Transverse colon (tissue), 4 donors: ENCODE data around the gene HOXA1. TPM values are rescaled to one million over a fixed set of nuclear protein-coding genes. Genes with fewer than 3 reads are reported as not detected.

Experiments used
- DNase-seq: peaks from one replicate; pipeline ENCODE4 v3.0.0-alpha.2; 2019
- H3K27ac ChIP-seq, 4 donors: fragments of 200-600 bp; sonication (generic); 2 replicates each; pipeline ENCODE4 v1.5.1; 2016 to 2018; ENCODE audit warnings: inconsistent platforms in 4 of 4
- H3K27me3 ChIP-seq: fragments of 200-600 bp; sonication (generic); 2 replicates; pipeline ENCODE4 v1.5.1; 2017; ENCODE audit warnings: inconsistent platforms
- H3K36me3 ChIP-seq, 4 donors: fragments of 200-600 bp; sonication (generic); 2 replicates each; pipeline ENCODE4 v1.5.1; 2017 to 2019; ENCODE audit warnings: inconsistent platforms in 4 of 4
- H3K4me1 ChIP-seq, 4 donors: fragments of 200-600 bp; sonication (generic); 2 replicates each; pipeline ENCODE4 v1.5.1; 2017 to 2020; ENCODE audit warnings: inconsistent platforms in 4 of 4
- H3K4me3 ChIP-seq, 4 donors: fragments of 200-600 bp; sonication (generic); 1 replicate in 1 of 4; 2 replicates in 3 of 4; pipeline versions ENCODE4 v1.5.1 to v1.6.1; 2017 to 2019; ENCODE audit warnings: inconsistent platforms in 4 of 4
- H3K9me3 ChIP-seq, 2 donors: fragments of 200-600 bp; sonication (generic); 2 replicates each; pipeline ENCODE4 v1.5.1; 2017 to 2019; ENCODE audit warnings: inconsistent platforms in 2 of 2
- CTCF ChIP-seq, 5 experiments: fragments of 200-600 bp in 3 of 5; fragments of 450-650 bp in 2 of 5; sonication (generic) in 3 of 5; IDR thresholded peaks; 1 replicate in 2 of 5; 2 replicates in 3 of 5; pipeline ENCODE4 v1.5.1; 2016 to 2017; ENCODE audit warnings: antibody characterized with exemption in 5 of 5, inconsistent platforms in 3 of 5, mild to moderate bottlenecking in 2 of 5, moderate library complexity in 1 of 5
- EP300 ChIP-seq: sonication (generic); formaldehyde crosslinking; IDR thresholded peaks from one replicate; pipeline ENCODE4 v1.6.1; 2017; ENCODE audit warnings: antibody characterized with exemption, low read depth
- POLR2A ChIP-seq: fragments of 450-650 bp; IDR thresholded peaks from one replicate; pipeline ENCODE4 v1.6.1; 2016; ENCODE audit warnings: antibody characterized with exemption, mild to moderate bottlenecking, moderate library complexity
- POLR2AphosphoS5 ChIP-seq, 3 donors: sonication (generic); formaldehyde crosslinking; IDR thresholded peaks; one replicate each; pipeline ENCODE4 v1.6.1; 2016; ENCODE audit warnings: antibody characterized with exemption in 3 of 3
- WGBS, 2 donors: methylation state at CpG; one replicate each; pipeline ENCODE4 v1.1.5; 2018; ENCODE audit warnings: low coverage in 1 of 2; 5-methylcytosine and 5-hydroxymethylcytosine counted together
- in situ Hi-C, 4 donors: fragments of 200-750 bp; cut with MboI; loops; one replicate each; pipeline versions ENCODE4 v1.15.0 to v1.15.1; 2017; ENCODE audit warnings: low sequenced_read_pairs in 3 of 4, low pct_ligation_motif_present in 1 of 4, low pct_unique_long_range_greater_than_20kb in 1 of 4
- intact Hi-C: fragments of 100-400 bp; cut with DNase I; formaldehyde crosslinking; loops from one replicate; pipeline ENCODE4 v1.15.1; 2023; ENCODE audit warnings: low total_unique reads
- total RNA-seq, 4 donors: library from RNA; depleted of rRNA; stranded (reverse); fragments of >200 nt; gene quantifications; one replicate each; pipeline ENCODE4 v1.1.0, GENCODE V29; 2016

HOXA1 gene
- total RNA-seq, 4 donors from 2014 or later, result 1.4 to 3.2 (median 1.8) TPM

- in situ Hi-C loops, result no loop called here
These were observed 10.5 kb upstream of the HOXA1 start for GRCh38 chr7:27106181-27106900.

GRCh38 chr7:27105301-27106031, 9.7 kb upstream of the HOXA1 start:
- intact Hi-C loops, result loop anchor here (5.0 kb wide), 1 partner anchor 42 kb away; the partner anchor contains the start of gene HOXA6
- peak overlapping the region; percentile 90 to 96 (median 92) for H3K27ac ChIP-seq
- H3K9me3 ChIP-seq, result no peaks in the 10 kb centered on the region
- 79 to 81% methylated on average over 13 of the region's 13 CpGs for WGBS, 2 donors
- no peak for TF ChIP-seq CTCF (IDR thresholded peaks at IDR 0.05)
- TF ChIP-seq POLR2A, result no peak
- no peak for TF ChIP-seq POLR2AphosphoS5 (IDR thresholded peaks at IDR 0.05)
- no peak for TF ChIP-seq EP300
- DNase-seq, result no peak
- no peaks in the 10 kb centered on the region for H3K36me3 ChIP-seq
- no peaks in the 10 kb centered on the region for H3K27me3 ChIP-seq
- H3K4me1 ChIP-seq, result peaks cover 3 to 88% (median 35%) of the 10 kb centered on the region in 4 donors
- no peak overlapping the region for H3K4me3 ChIP-seq
- in situ Hi-C loops, result no loop called here

More at GRCh38 chr7:27106181-27106900, 10.5 kb upstream of the HOXA1 start:
- intact Hi-C loops, result loop anchor here (5.0 kb wide), 1 partner anchor 41 kb away; the partner anchor contains the start of gene HOXA6
- Histone ChIP-seq H3K9me3 (no peaks in the 10 kb centered on the region), H3K27me3 (no peaks in the 10 kb centered on the region), H3K4me1 (peaks cover 3 to 91% (median 37%) of the 10 kb centered on the region in 4 donors), H3K27ac (peak overlapping the region; percentile 90 to 96 (median 92)), H3K4me3 (peak overlapping the region in 3 of 4 donors; percentile 21 to 36 (median 25)), H3K36me3 (no peaks in the 10 kb centered on the region)
- TF ChIP-seq CTCF (IDR thresholded peaks at IDR 0.05) (no peak), EP300 (no peak), POLR2AphosphoS5 (IDR thresholded peaks at IDR 0.05) (peak in 1 of 3 donors; percentile 3), POLR2A (peak; percentile 23)
- no peak for DNase-seq
- 20 to 40% methylated on average over 1 to 44 of the region's 44 CpGs for WGBS, 2 donors

- Histone ChIP-seq H3K36me3 (no peaks in the 10 kb centered on the region), H3K9me3 (no peaks in the 10 kb centered on the region), H3K27ac (peak overlapping the region; percentile 90 to 96 (median 92)), H3K4me3 (no peak overlapping the region), H3K27me3 (no peaks in the 10 kb centered on the region), H3K4me1 (peaks cover 8 to 88% (median 36%) of the 10 kb centered on the region in 4 donors)
- in situ Hi-C loops, result no loop called here
- intact Hi-C loops, result loop anchor here (5.0 kb wide), 1 partner anchor 43 kb away; the partner anchor contains the start of gene HOXA6
- TF ChIP-seq CTCF (IDR thresholded peaks at IDR 0.05) (no peak), POLR2AphosphoS5 (IDR thresholded peaks at IDR 0.05) (no peak), EP300 (no peak), POLR2A (no peak)
- no peak for DNase-seq
- WGBS, 2 donors, result 66 to 74% methylated on average over 7 to 13 of the region's 13 CpGs
These were observed 8.7 kb upstream of the HOXA1 start for GRCh38 chr7:27104341-27105058.
